HL-60 (cell line): ENCODE measurements around the gene ORC3.

Experiments
- DNase-seq, 2 experiments: peaks; one replicate each; pipeline ENCODE4 v3.0.0-alpha.2; 2010 to 2020; ENCODE audit warnings: low read depth in 1 of 2, low spot score in 1 of 2
- H3K27ac ChIP-seq: fragments of 250-450 bp; sonication (Bioruptor Pico); replicated peaks from 2 replicates; pipeline ENCODE4 v1.5.1; 2020; ENCODE audit warnings: mild to moderate bottlenecking, moderate library complexity
- H3K27me3 ChIP-seq: fragments of 250-450 bp; sonication (Bioruptor Pico); 2 replicates; pipeline ENCODE4 v1.5.1; 2021; ENCODE audit warnings: mild to moderate bottlenecking, moderate library complexity; ENCODE audit not compliant: insufficient read depth, poor library complexity, severe bottlenecking
- H3K4me3 ChIP-seq: replicated peaks from 2 replicates; pipeline ENCODE4 v1.5.1; 2011; ENCODE audit warnings: mild to moderate bottlenecking, control low read depth, low read length; ENCODE audit not compliant: insufficient read depth
- CTCF ChIP-seq: IDR thresholded peaks from one replicate; pipeline ENCODE4 v1.5.1; 2011; ENCODE audit warnings: low read length, control low read depth, inconsistent platforms; ENCODE audit not compliant: insufficient read depth
- GABPA ChIP-seq: IDR thresholded peaks from 2 replicates; pipeline ENCODE4 v1.6.1; 2012; ENCODE audit warnings: low read depth
- POLR2AphosphoS5 ChIP-seq: IDR thresholded peaks from 2 replicates; pipeline ENCODE4 v1.6.1; 2012; ENCODE audit warnings: low read depth
- REST ChIP-seq: IDR thresholded peaks from 2 replicates; pipeline ENCODE4 v1.6.1; 2012; ENCODE audit warnings: low read depth; ENCODE audit not compliant: insufficient replicate concordance
- SPI1 ChIP-seq: IDR thresholded peaks from 2 replicates; pipeline ENCODE4 v1.6.1; 2012; ENCODE audit warnings: low read depth, mild to moderate bottlenecking, borderline replicate concordance

ORC3 gene

GRCh38 chr6:87618531-87618930 lies 28.6 kb downstream of the ORC3 start:
- no peak for DNase-seq
- no peak for TF ChIP-seq POLR2AphosphoS5
- TF ChIP-seq SPI1: no peak
- no peak for TF ChIP-seq GABPA
- TF ChIP-seq CTCF: no peak
- TF ChIP-seq REST: no peak
- no peak overlapping the region for H3K27ac ChIP-seq

GRCh38 chr6:87623248-87623647 lies 33.3 kb downstream of the ORC3 start:
- Histone ChIP-seq H3K27me3 (no peaks in the 10 kb centered on the region), H3K27ac (no peak overlapping the region), H3K4me3 (no peak overlapping the region)
- no peak for TF ChIP-seq SPI1
- DNase-seq: no peak

More at GRCh38 chr6:87618531-87618930, 28.6 kb downstream of the ORC3 start:
- no peaks in the 10 kb centered on the region for H3K27me3 ChIP-seq
- no peak overlapping the region for H3K4me3 ChIP-seq

- TF ChIP-seq POLR2AphosphoS5 (no peak), SPI1 (peak; percentile 66; the same call in 1 of the 2 replicates), REST (no peak)
- no peak overlapping the region for H3K27ac ChIP-seq
- no peak overlapping the region for H3K4me3 ChIP-seq
- DNase-seq: no peak
- H3K27me3 ChIP-seq: no peaks in the 10 kb centered on the region
Measured at GRCh38 chr6:87628424-87628823, 38.5 kb downstream of the ORC3 start.

- H3K4me3 ChIP-seq: no peak overlapping the region
- no peak for DNase-seq
- H3K27ac ChIP-seq: no peak overlapping the region
- TF ChIP-seq CTCF: no peak
- no peak for TF ChIP-seq GABPA
- TF ChIP-seq POLR2AphosphoS5: no peak
- no peak for TF ChIP-seq SPI1
- no peak for TF ChIP-seq REST
- H3K27me3 ChIP-seq: no peaks in the 10 kb centered on the region
Measured at GRCh38 chr6:87628881-87629280, 38.9 kb downstream of the ORC3 start.
